Islet precursor cell (in vitro differentiated cells): ENCODE data around the gene FBXO11.

Experiments
- DNase-seq: peaks from one replicate; pipeline ENCODE4 v3.0.0-alpha.2; 2018

Gene FBXO11

GRCh38 chr2:47844162-47844561 lies 62.1 kb downstream of the FBXO11 start:
- DNase-seq: no peak

GRCh38 chr2:47843407-47843806 lies 62.9 kb downstream of the FBXO11 start:
- DNase-seq: no peak

GRCh38 chr2:47842846-47843245 lies 63.5 kb downstream of the FBXO11 start:
- no peak for DNase-seq

GRCh38 chr2:47838686-47839085 lies 67.6 kb downstream of the FBXO11 start:
- DNase-seq: no peak

GRCh38 chr2:47838249-47838648 lies 68.0 kb downstream of the FBXO11 start:
- DNase-seq: no peak

- no peak for DNase-seq
Measured at GRCh38 chr2:47833516-47833968, 72.8 kb downstream of the FBXO11 start.

GRCh38 chr2:47822518-47822917 lies 83.8 kb downstream of the FBXO11 start:
- no peak for DNase-seq

GRCh38 chr2:47819834-47820233 lies 86.5 kb downstream of the FBXO11 start:
- no peak for DNase-seq

GRCh38 chr2:47818777-47819176 lies 87.5 kb downstream of the FBXO11 start:
- DNase-seq: no peak

GRCh38 chr2:47815764-47816163 lies 90.5 kb downstream of the FBXO11 start:
- DNase-seq: no peak

- DNase-seq: no peak
Measured at GRCh38 chr2:47811668-47812067, 94.6 kb downstream of the FBXO11 start.

GRCh38 chr2:47810850-47811249 lies 95.4 kb downstream of the FBXO11 start:
- no peak for DNase-seq

GRCh38 chr2:47809903-47810302 lies 96.4 kb downstream of the FBXO11 start:
- DNase-seq: no peak

GRCh38 chr2:47808614-47809013 lies 97.7 kb downstream of the FBXO11 start:
- DNase-seq: no peak

GRCh38 chr2:47805850-47806249 lies 100.4 kb downstream of the FBXO11 start:
- no peak for DNase-seq

- no peak for DNase-seq
Measured at GRCh38 chr2:47803770-47804169, 102.5 kb downstream of the FBXO11 start.

- no peak for DNase-seq
Measured at GRCh38 chr2:47803363-47803762, 102.9 kb downstream of the FBXO11 start.

GRCh38 chr2:47801118-47801517 lies 105.2 kb downstream of the FBXO11 start:
- no peak for DNase-seq

GRCh38 chr2:47799031-47799609 lies 107.2 kb downstream of the FBXO11 start:
- no peak for DNase-seq

GRCh38 chr2:47798631-47799030 lies 107.7 kb downstream of the FBXO11 start:
- no peak for DNase-seq

GRCh38 chr2:47796090-47796697 lies 110.1 kb downstream of the FBXO11 start:
- DNase-seq: no peak

GRCh38 chr2:47785986-47786385 lies 120.3 kb downstream of the FBXO11 start:
- no peak for DNase-seq

GRCh38 chr2:47784352-47784851 lies 121.9 kb downstream of the FBXO11 start:
- peak; percentile 69 for DNase-seq

- DNase-seq: peak; percentile 91
Measured at GRCh38 chr2:47783486-47784351, 122.6 kb downstream of the FBXO11 start.
